ENCODE data around the gene RPL37. TPM values are rescaled to one million over a fixed set of nuclear protein-coding genes. Genes with fewer than 3 reads are reported as not detected.
"Not testable (repeated sequence)": the region's sequence is repeated elsewhere in the genome, so short reads cannot be mapped to it uniquely, and the experiment has no call there.

Gene RPL37
- polyA plus RNA-seq, 4 donors = 1,027 to 2,589 (median 1,856) TPM

DNA sequence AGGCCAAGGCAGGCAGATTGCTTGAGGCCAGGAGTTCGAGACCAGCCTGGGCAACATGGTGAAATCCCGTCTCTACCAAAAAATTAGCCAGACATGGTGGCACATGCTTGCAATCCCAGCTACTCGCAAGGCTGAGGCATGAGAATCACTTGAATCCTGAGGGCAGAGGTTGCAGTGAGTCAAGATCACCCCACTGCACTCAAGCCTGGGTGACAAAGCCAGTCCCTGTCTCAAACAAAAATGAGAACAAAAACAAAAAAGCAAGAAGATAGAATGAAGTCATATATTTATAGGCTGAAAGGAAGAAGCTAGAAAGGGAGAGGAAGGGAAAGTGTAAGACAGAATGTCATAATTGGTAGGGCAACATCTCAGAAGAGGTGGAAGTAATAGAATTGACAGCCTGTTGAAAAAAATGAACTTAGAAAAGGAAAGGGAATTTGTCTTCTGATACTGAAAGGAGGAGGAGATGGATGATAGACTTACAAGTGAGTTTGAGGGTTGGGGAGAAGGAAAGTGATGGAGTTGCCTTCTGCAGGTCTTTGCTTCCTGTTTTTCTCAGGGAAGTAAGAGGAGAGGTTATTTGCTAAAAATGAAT lies 38.4 kb upstream of the RPL37 start:
- Histone ChIP-seq H3K36me3 (ENCODE audit: control insufficient read depth in 3 of 3, insufficient read depth in 2 of 3, low read depth in 1 of 3, low read length in 3 of 3) (no peaks in the 10 kb centered on the region), H3K27ac (ENCODE audit: low read depth in 1 of 3, low read length in 2 of 3) (no peak overlapping the region), H3K9me3 (ENCODE audit: control insufficient read depth in 2 of 2, insufficient read depth in 1 of 2, low read depth in 1 of 2, low read length in 1 of 2) (peaks cover 0 to 6% of the 10 kb centered on the region in 2 donors), H3K27me3 (ENCODE audit: control insufficient read depth in 3 of 3, insufficient read depth in 3 of 3, low read length in 3 of 3) (no peaks in the 10 kb centered on the region), H3K4me1 (ENCODE audit: control insufficient read depth in 3 of 3, insufficient read depth in 2 of 3, low read depth in 1 of 3, low read length in 2 of 3) (no peaks in the 10 kb centered on the region), H3K4me3 (ENCODE audit: low read depth in 1 of 3, low read length in 3 of 3) (no peak overlapping the region)
- 91 to 95% (median 93%) methylated on average over 3 of the region's 3 CpGs for WGBS, 3 donors
- no peak for FAIRE-seq
- no peak for DNase-seq

DNA sequence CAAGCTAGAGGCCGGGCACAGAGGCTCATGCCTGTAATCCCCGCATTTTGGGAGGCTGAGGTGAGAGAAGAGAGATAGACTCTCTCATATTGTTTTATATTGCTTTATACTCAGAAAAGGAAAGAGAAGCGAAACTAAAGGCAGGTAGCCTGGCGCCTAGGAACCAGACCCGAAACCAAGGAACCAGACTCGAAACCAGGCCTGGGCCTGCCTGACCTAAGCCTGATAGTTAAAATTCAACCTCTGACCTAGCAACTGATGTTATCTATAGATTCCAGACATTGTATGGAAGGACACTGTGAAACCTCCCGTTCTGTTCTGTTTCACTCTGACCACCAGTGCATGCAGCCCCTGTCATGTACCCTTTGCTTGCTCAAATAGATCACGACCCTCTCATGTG lies 37.2 kb upstream of the RPL37 start:
- 87 to 95% (median 93%) methylated on average over 8 of the region's 8 CpGs for WGBS, 3 donors
- FAIRE-seq; H3K27ac ChIP-seq (ENCODE audit: low read depth in 1 of 3, low read length in 2 of 3): not testable (repeated sequence)

DNA sequence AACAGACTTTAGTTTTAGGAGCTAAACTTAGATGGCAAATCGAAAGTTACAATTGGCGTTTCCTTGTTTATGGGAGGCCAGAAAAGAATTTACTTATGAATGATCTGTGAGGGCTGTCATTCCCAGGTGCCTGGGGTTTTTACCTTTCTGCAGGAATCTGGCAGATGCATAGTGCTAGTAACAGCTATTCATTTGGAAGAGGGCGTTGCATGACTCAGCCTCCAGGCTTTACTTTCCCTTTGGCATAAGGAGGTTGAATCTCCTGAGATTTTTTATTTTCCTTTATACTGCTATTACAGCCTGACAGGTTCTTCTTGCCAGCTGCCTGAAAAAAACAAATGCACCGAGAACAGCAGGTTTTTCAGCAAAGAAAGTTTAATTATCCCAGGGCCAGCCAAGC lies 36.2 kb upstream of the RPL37 start:
- Histone ChIP-seq H3K27me3 (ENCODE audit: control insufficient read depth in 3 of 3, insufficient read depth in 3 of 3, low read length in 3 of 3) (no peaks in the 10 kb centered on the region), H3K27ac (ENCODE audit: low read depth in 1 of 3, low read length in 2 of 3) (no peak overlapping the region), H3K4me1 (ENCODE audit: control insufficient read depth in 3 of 3, insufficient read depth in 2 of 3, low read depth in 1 of 3, low read length in 2 of 3) (no peaks in the 10 kb centered on the region), H3K9me3 (ENCODE audit: control insufficient read depth in 2 of 2, insufficient read depth in 1 of 2, low read depth in 1 of 2, low read length in 1 of 2) (peaks cover 0 to 2% of the 10 kb centered on the region in 2 donors), H3K4me3 (ENCODE audit: low read depth in 1 of 3, low read length in 3 of 3) (no peak overlapping the region), H3K36me3 (ENCODE audit: control insufficient read depth in 3 of 3, insufficient read depth in 2 of 3, low read depth in 1 of 3, low read length in 3 of 3) (no peaks in the 10 kb centered on the region)
- FAIRE-seq (no peak), DNase-seq (no peak)
- 30 to 63% (median 53%) methylated on average over 4 of the region's 4 CpGs for WGBS, 3 donors

More for the DNA sequence above, 37.2 kb upstream of the RPL37 start:
- H3K4me3 ChIP-seq (ENCODE audit: low read depth in 1 of 3, low read length in 3 of 3); H3K4me1 ChIP-seq (ENCODE audit: control insufficient read depth in 3 of 3, insufficient read depth in 2 of 3, low read depth in 1 of 3, low read length in 2 of 3); H3K9me3 ChIP-seq (ENCODE audit: control insufficient read depth in 2 of 2, insufficient read depth in 1 of 2, low read depth in 1 of 2, low read length in 1 of 2); DNase-seq; H3K36me3 ChIP-seq (ENCODE audit: control insufficient read depth in 3 of 3, insufficient read depth in 2 of 3, low read depth in 1 of 3, low read length in 3 of 3); H3K27me3 ChIP-seq (ENCODE audit: control insufficient read depth in 3 of 3, insufficient read depth in 3 of 3, low read length in 3 of 3): not testable (repeated sequence)

DNA sequence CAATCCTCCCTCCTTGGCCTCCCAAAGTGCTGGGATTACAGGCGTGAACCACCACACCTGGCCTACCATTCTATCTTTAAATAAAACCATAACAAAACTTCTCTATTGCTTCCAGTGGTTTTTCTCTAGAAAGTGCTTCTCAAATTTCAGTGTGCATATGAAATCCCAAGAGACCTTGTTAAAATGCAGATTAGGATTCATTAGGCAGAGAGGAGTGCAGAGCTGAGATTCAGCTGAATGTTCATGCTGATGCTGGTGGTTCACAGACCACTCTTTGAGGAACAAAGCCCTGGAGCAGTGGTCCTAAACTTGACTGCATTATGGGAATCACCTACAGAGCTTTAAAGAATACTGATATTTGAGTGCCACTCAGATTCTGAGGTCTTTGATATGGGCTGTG lies 34.4 kb upstream of the RPL37 start:
- Histone ChIP-seq H3K4me3 (ENCODE audit: low read depth in 1 of 3, low read length in 3 of 3) (no peak overlapping the region), H3K27me3 (ENCODE audit: control insufficient read depth in 3 of 3, insufficient read depth in 3 of 3, low read length in 3 of 3) (no peaks in the 10 kb centered on the region), H3K27ac (ENCODE audit: low read depth in 1 of 3, low read length in 2 of 3) (no peak overlapping the region), H3K36me3 (ENCODE audit: control insufficient read depth in 3 of 3, insufficient read depth in 2 of 3, low read depth in 1 of 3, low read length in 3 of 3) (no peaks in the 10 kb centered on the region), H3K9me3 (ENCODE audit: control insufficient read depth in 2 of 2, insufficient read depth in 1 of 2, low read depth in 1 of 2, low read length in 1 of 2) (peaks cover 0 to 15% of the 10 kb centered on the region in 2 donors), H3K4me1 (ENCODE audit: control insufficient read depth in 3 of 3, insufficient read depth in 2 of 3, low read depth in 1 of 3, low read length in 2 of 3) (no peaks in the 10 kb centered on the region)
- FAIRE-seq (no peak), DNase-seq (no peak)
- WGBS, 3 donors = 78 to 100% (median 90%) methylated on average over 1 of the region's 1 CpG

GRCh38 chr5:40866844-40867243 lies 31.8 kb upstream of the RPL37 start:
- no peak overlapping the region for H3K4me3 ChIP-seq (ENCODE audit: low read depth in 1 of 3, low read length in 3 of 3)
- DNase-seq (no peak), FAIRE-seq (no peak)
- no peaks in the 10 kb centered on the region for H3K27me3 ChIP-seq (ENCODE audit: control insufficient read depth in 3 of 3, insufficient read depth in 3 of 3, low read length in 3 of 3)
- WGBS, 3 donors = 83 to 92% (median 87%) methylated on average over 5 of the region's 5 CpGs
- peaks cover 0 to 23% of the 10 kb centered on the region in 2 donors for H3K9me3 ChIP-seq (ENCODE audit: control insufficient read depth in 2 of 2, insufficient read depth in 1 of 2, low read depth in 1 of 2, low read length in 1 of 2)
- no peaks in the 10 kb centered on the region for H3K36me3 ChIP-seq (ENCODE audit: control insufficient read depth in 3 of 3, insufficient read depth in 2 of 3, low read depth in 1 of 3, low read length in 3 of 3)
- H3K4me1 ChIP-seq (ENCODE audit: control insufficient read depth in 3 of 3, insufficient read depth in 2 of 3, low read depth in 1 of 3, low read length in 2 of 3) = no peaks in the 10 kb centered on the region
- H3K27ac ChIP-seq (ENCODE audit: low read depth in 1 of 3, low read length in 2 of 3) = no peak overlapping the region

- H3K9me3 ChIP-seq (ENCODE audit: control insufficient read depth in 2 of 2, insufficient read depth in 1 of 2, low read depth in 1 of 2, low read length in 1 of 2) = peaks cover 0 to 23% of the 10 kb centered on the region in 2 donors
- WGBS, 3 donors = 76 to 89% (median 88%) methylated on average over 5 of the region's 5 CpGs
- not testable (repeated sequence) for DNase-seq; H3K36me3 ChIP-seq (ENCODE audit: control insufficient read depth in 3 of 3, insufficient read depth in 2 of 3, low read depth in 1 of 3, low read length in 3 of 3); H3K27me3 ChIP-seq (ENCODE audit: control insufficient read depth in 3 of 3, insufficient read depth in 3 of 3, low read length in 3 of 3); H3K4me3 ChIP-seq (ENCODE audit: low read depth in 1 of 3, low read length in 3 of 3); H3K4me1 ChIP-seq (ENCODE audit: control insufficient read depth in 3 of 3, insufficient read depth in 2 of 3, low read depth in 1 of 3, low read length in 2 of 3); FAIRE-seq; H3K27ac ChIP-seq (ENCODE audit: low read depth in 1 of 3, low read length in 2 of 3)
Observed at GRCh38 chr5:40865004-40865403, 30.0 kb upstream of the RPL37 start.

- Histone ChIP-seq H3K36me3 (ENCODE audit: control insufficient read depth in 3 of 3, insufficient read depth in 2 of 3, low read depth in 1 of 3, low read length in 3 of 3) (no peaks in the 10 kb centered on the region), H3K4me1 (ENCODE audit: control insufficient read depth in 3 of 3, insufficient read depth in 2 of 3, low read depth in 1 of 3, low read length in 2 of 3) (no peaks in the 10 kb centered on the region), H3K9me3 (ENCODE audit: control insufficient read depth in 2 of 2, insufficient read depth in 1 of 2, low read depth in 1 of 2, low read length in 1 of 2) (peaks cover 0 to 17% of the 10 kb centered on the region in 2 donors), H3K27ac (ENCODE audit: low read depth in 1 of 3, low read length in 2 of 3) (no peak overlapping the region), H3K4me3 (ENCODE audit: low read depth in 1 of 3, low read length in 3 of 3) (no peak overlapping the region), H3K27me3 (ENCODE audit: control insufficient read depth in 3 of 3, insufficient read depth in 3 of 3, low read length in 3 of 3) (no peaks in the 10 kb centered on the region)
- DNase-seq (no peak), FAIRE-seq (no peak)
Observed at GRCh38 chr5:40860711-40861110, 25.7 kb upstream of the RPL37 start.

- Histone ChIP-seq H3K4me1 (ENCODE audit: control insufficient read depth in 3 of 3, insufficient read depth in 2 of 3, low read depth in 1 of 3, low read length in 2 of 3) (no peaks in the 10 kb centered on the region), H3K9me3 (ENCODE audit: control insufficient read depth in 2 of 2, insufficient read depth in 1 of 2, low read depth in 1 of 2, low read length in 1 of 2) (no peaks in the 10 kb centered on the region), H3K27me3 (ENCODE audit: control insufficient read depth in 3 of 3, insufficient read depth in 3 of 3, low read length in 3 of 3) (no peaks in the 10 kb centered on the region), H3K27ac (ENCODE audit: low read depth in 1 of 3, low read length in 2 of 3) (no peak overlapping the region), H3K36me3 (ENCODE audit: control insufficient read depth in 3 of 3, insufficient read depth in 2 of 3, low read depth in 1 of 3, low read length in 3 of 3) (peaks cover 3 to 7% (median 6%) of the 10 kb centered on the region in 3 donors), H3K4me3 (ENCODE audit: low read depth in 1 of 3, low read length in 3 of 3) (no peak overlapping the region)
- WGBS, 3 donors = 79 to 91% (median 84%) methylated on average over 4 of the region's 4 CpGs
- DNase-seq = no peak
- FAIRE-seq = no peak
Observed at GRCh38 chr5:40853632-40854192, 18.7 kb upstream of the RPL37 start.

- H3K4me1 ChIP-seq (ENCODE audit: control insufficient read depth in 3 of 3, insufficient read depth in 2 of 3, low read depth in 1 of 3, low read length in 2 of 3) = no peaks in the 10 kb centered on the region
- DNase-seq (no peak), FAIRE-seq (no peak)
- no peaks in the 10 kb centered on the region for H3K9me3 ChIP-seq (ENCODE audit: control insufficient read depth in 2 of 2, insufficient read depth in 1 of 2, low read depth in 1 of 2, low read length in 1 of 2)
- WGBS, 3 donors = 86 to 96% (median 87%) methylated on average over 1 of the region's 1 CpG
- no peaks in the 10 kb centered on the region for H3K27me3 ChIP-seq (ENCODE audit: control insufficient read depth in 3 of 3, insufficient read depth in 3 of 3, low read length in 3 of 3)
- no peak overlapping the region for H3K4me3 ChIP-seq (ENCODE audit: low read depth in 1 of 3, low read length in 3 of 3)
- H3K27ac ChIP-seq (ENCODE audit: low read depth in 1 of 3, low read length in 2 of 3) = no peak overlapping the region
- H3K36me3 ChIP-seq (ENCODE audit: control insufficient read depth in 3 of 3, insufficient read depth in 2 of 3, low read depth in 1 of 3, low read length in 3 of 3) = peaks cover 0 to 3% (median 2%) of the 10 kb centered on the region in 3 donors
Observed at GRCh38 chr5:40847525-40847924, 12.5 kb upstream of the RPL37 start.

Measured in small intestine (tissue), 7 donors.